Hepatocyte (in vitro differentiated cells): Measurements from ENCODE around the gene NCOR1.

ENCODE experiments used
- EZH2phosphoT487 ChIP-seq: fragments of 200-600 bp; sonication (generic); IDR thresholded peaks from one replicate; pipeline ENCODE4 v1.6.1; 2018; ENCODE audit warnings: antibody characterized with exemption, mild to moderate bottlenecking, low read depth, moderate library complexity; ENCODE audit not compliant: unreplicated experiment, severe bottlenecking
- TF ChIP-seq, protein P1 (sequence below): fragments of 200-600 bp; sonication (generic); IDR thresholded peaks from 2 replicates; pipeline ENCODE4 v1.5.1; 2016; ENCODE audit warnings: antibody characterized with exemption, mild to moderate bottlenecking; ENCODE audit not compliant: poor library complexity

- TF ChIP-seq, protein P1, sequence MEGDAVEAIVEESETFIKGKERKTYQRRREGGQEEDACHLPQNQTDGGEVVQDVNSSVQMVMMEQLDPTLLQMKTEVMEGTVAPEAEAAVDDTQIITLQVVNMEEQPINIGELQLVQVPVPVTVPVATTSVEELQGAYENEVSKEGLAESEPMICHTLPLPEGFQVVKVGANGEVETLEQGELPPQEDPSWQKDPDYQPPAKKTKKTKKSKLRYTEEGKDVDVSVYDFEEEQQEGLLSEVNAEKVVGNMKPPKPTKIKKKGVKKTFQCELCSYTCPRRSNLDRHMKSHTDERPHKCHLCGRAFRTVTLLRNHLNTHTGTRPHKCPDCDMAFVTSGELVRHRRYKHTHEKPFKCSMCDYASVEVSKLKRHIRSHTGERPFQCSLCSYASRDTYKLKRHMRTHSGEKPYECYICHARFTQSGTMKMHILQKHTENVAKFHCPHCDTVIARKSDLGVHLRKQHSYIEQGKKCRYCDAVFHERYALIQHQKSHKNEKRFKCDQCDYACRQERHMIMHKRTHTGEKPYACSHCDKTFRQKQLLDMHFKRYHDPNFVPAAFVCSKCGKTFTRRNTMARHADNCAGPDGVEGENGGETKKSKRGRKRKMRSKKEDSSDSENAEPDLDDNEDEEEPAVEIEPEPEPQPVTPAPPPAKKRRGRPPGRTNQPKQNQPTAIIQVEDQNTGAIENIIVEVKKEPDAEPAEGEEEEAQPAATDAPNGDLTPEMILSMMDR = no peak
- TF ChIP-seq EZH2phosphoT487 = no peak
These were observed 35.7 kb upstream of the NCOR1 start for GRCh38 chr17:16251043-16251442.
